Neural crest cell (in vitro differentiated cells): ENCODE data around the gene CENPX. TPM values are rescaled to one million over a fixed set of nuclear protein-coding genes. Genes with fewer than 3 reads are reported as not detected.

Experiments
- DNase-seq: peaks from one replicate; pipeline ENCODE4 v3.0.0; 2021; ENCODE audit warnings: low read depth, mixed read lengths, low spot score
- H3K27ac Mint-ChIP-seq: one replicate; pipeline ENCODE4 v1.8.0; 2021; ENCODE audit warnings: mild to moderate bottlenecking, mixed read lengths; ENCODE audit not compliant: unreplicated experiment
- H3K27me3 Mint-ChIP-seq: 2 replicates; pipeline ENCODE4 v1.8.0; 2021; ENCODE audit warnings: low read depth, mild to moderate bottlenecking, mixed read lengths
- H3K36me3 Mint-ChIP-seq: 2 replicates; pipeline ENCODE4 v1.8.0; 2021; ENCODE audit warnings: low read depth, mild to moderate bottlenecking, mixed read lengths
- H3K4me1 Mint-ChIP-seq: 2 replicates; pipeline ENCODE4 v1.8.0; 2021; ENCODE audit warnings: mixed read lengths
- H3K4me3 Mint-ChIP-seq: one replicate; pipeline ENCODE4 v1.8.0; 2021; ENCODE audit warnings: mild to moderate bottlenecking, mixed read lengths
- H3K9me3 Mint-ChIP-seq: 2 replicates; pipeline ENCODE4 v1.8.0; 2021; ENCODE audit warnings: mixed read lengths
- CTCF ChIP-seq: fragments of 200-600 bp; sonication (generic); conservative IDR thresholded peaks from 2 replicates; pipeline ENCODE4 v1.5.0; 2021; ENCODE audit warnings: antibody characterized with exemption, mild to moderate bottlenecking
- total RNA-seq: library from RNA; stranded (reverse); gene quantifications from 2 replicates; pipeline ENCODE4 v1.2.1, GENCODE V29; 2021

The CENPX gene
- total RNA-seq, 1 donor from 2014 or later = 135 TPM

DNA sequence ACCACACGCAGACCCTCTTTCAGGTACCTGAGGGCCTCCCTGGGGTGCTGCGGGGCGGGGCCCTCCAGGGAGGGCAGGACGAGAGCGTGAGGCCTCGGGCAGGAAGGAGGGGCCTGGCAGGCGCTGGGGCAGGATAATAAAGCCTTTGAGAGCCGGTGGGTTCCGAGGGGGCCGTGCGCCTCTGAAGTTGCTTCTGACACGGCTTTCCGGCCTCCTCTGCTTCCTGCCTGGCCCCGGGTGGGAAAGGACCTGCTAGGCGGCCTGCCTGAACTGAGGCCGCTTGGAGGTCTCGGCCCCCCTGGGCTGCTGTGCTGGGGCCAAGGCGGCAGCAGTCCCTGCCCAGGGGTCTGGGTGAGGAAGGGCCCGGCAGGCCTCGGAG is 10.4 kb downstream of the CENPX start:
- no peak for TF ChIP-seq CTCF
- Mint-ChIP-seq H3K27me3 (no peaks in the 10 kb centered on the region), H3K4me1 (peaks cover 7% of the 10 kb centered on the region), H3K4me3 (no peak overlapping the region), H3K9me3 (no peaks in the 10 kb centered on the region), H3K36me3 (no peaks in the 10 kb centered on the region), H3K27ac (no peak overlapping the region)
- DNase-seq = peak; percentile 59

DNA sequence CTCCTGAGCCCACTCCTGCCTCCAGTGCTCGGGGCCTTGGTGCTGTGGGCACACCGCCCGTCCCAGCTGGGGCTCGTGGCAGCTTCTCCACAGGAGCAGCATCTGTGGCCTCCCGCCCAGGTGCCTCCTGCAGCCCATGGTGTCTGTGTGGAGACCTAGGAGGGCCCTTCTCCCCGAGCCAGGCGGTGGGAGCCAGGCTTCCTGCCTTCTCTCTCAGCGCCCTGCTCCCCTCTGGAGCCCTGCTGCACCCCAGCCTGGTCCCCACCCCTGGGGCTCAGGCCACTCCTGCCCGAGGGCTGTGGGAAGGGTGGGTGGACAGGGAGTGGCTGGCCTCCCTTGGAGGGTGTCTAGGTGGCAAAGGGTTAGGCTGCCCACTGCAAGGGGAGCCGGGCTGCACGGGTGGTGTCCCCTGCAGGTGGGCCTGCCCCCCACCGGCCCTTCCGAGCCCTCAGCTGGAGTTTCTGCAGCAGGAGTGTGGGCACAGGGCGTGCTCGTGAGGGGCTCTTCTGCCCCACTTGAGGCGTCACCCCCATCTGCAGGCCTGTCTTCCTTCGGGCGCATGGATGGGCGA is 11.0 kb downstream of the CENPX start:
- Mint-ChIP-seq H3K9me3 (no peaks in the 10 kb centered on the region), H3K4me1 (peaks cover 7% of the 10 kb centered on the region), H3K27me3 (no peaks in the 10 kb centered on the region), H3K36me3 (no peaks in the 10 kb centered on the region), H3K27ac (no peak overlapping the region), H3K4me3 (no peak overlapping the region)
- TF ChIP-seq CTCF = no peak
- DNase-seq = no peak

DNA sequence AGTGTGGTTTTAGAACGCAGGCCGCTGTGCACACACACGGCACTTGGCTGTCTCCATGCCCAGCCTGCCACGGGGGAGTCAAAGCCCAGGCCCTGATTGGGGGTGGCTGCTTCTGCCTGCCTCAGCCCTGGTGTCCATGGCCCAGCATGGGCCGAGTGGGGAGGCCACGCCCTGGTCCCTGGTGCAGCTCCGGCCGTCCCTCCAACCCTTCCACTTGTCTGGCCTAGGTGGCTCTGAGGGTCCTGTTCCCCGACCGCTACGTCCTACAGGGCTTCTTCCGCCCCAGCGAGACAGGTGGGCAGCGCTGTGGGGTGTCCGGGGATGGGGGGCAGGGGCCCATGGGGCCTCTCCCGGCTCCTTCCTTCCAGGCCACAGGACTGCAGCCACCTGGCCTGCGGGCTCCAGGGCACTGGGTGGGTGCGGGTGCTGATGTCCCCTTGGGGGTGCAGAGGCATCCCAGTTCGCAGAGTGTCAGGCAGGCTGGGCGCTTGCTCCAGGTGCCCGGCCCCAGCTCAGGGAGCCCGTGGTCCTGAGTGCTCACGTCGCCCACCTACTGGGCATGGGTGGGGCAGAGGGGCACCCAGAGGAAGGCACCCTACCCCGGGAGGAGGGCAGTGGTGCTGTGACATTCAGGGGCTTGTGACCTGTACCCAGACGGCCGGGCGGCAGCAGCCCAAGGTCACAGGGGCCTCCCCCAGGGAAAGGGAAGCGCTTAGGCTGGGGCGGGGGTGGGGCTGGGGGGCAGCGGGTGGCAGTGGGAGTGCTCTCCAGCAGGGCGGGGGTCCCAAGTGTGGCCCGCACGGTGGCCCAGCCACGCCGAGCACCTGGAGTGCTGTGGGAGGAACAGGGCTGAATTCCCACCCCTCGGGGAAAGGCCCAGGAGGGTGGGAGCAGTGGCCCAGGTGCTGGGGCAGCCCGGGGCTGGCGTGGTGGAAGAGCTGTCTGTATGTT is 11.8 kb downstream of the CENPX start:
- Mint-ChIP-seq H3K36me3 (no peaks in the 10 kb centered on the region), H3K4me3 (no peak overlapping the region), H3K27me3 (no peaks in the 10 kb centered on the region), H3K27ac (no peak overlapping the region), H3K4me1 (peaks cover 13% of the 10 kb centered on the region), H3K9me3 (no peaks in the 10 kb centered on the region)
- DNase-seq = no peak
- no peak for TF ChIP-seq CTCF

- Mint-ChIP-seq H3K27ac (no peak overlapping the region), H3K4me1 (peaks cover 14% of the 10 kb centered on the region), H3K27me3 (no peaks in the 10 kb centered on the region), H3K9me3 (no peaks in the 10 kb centered on the region), H3K4me3 (no peak overlapping the region), H3K36me3 (no peaks in the 10 kb centered on the region)
- no peak for DNase-seq
- no peak for TF ChIP-seq CTCF
These were observed 13.3 kb downstream of the CENPX start for GRCh38 chr17:82009413-82009812.

DNA sequence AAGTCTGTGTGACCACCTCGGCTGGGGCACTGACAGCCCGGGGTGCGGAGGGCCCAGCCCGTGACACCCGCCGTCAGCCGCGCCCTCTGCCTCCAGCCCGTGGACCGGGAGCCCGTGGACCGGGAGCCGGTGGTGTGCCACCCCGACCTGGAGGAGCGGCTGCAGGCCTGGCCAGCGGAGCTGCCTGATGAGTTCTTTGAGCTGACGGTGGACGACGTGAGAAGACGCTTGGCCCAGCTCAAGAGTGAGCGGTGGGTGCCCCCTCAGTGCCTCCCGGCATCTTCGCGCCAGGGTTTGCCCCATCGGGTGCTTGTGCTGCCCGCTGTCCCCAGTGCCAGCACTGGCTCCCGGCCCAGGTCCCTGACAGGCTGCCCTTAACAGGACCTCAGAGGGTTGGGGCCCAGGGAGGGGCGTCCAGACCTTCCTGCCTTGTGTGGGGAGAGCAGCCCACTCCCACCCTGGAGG is 13.7 kb downstream of the CENPX start:
- H3K4me3 Mint-ChIP-seq = no peak overlapping the region
- H3K4me1 Mint-ChIP-seq = peaks cover 14% of the 10 kb centered on the region
- no peak overlapping the region for H3K27ac Mint-ChIP-seq
- no peak for TF ChIP-seq CTCF
- H3K27me3 Mint-ChIP-seq = no peaks in the 10 kb centered on the region
- H3K9me3 Mint-ChIP-seq = no peaks in the 10 kb centered on the region
- H3K36me3 Mint-ChIP-seq = no peaks in the 10 kb centered on the region
- no peak for DNase-seq
